MM.1S (cell line): Measurements from ENCODE around the gene CCDC195.

Experiments
- DNase-seq: peaks from one replicate; pipeline ENCODE4 v3.0.0-alpha.2; 2015
- H2AFZ ChIP-seq: fragments of 300-600 bp; sonication (generic); 2 replicates; pipeline ENCODE4 v1.6.0; 2016; ENCODE audit warnings: antibody characterized with exemption, low read length
- H3F3A ChIP-seq: fragments of 300-600 bp; sonication (generic); 2 replicates; pipeline ENCODE4 v1.6.1; 2016; ENCODE audit warnings: mild to moderate bottlenecking, antibody characterized with exemption, low read length, moderate library complexity, mixed read lengths; ENCODE audit not compliant: insufficient read depth
- H3K27ac ChIP-seq: fragments of 300-600 bp; sonication (generic); 2 replicates; pipeline ENCODE4 v1.5.1; 2016; ENCODE audit warnings: mild to moderate bottlenecking, low read length
- H3K27me3 ChIP-seq: fragments of 300-600 bp; sonication (generic); replicated peaks from 2 replicates; pipeline ENCODE4 v1.6.0; 2016; ENCODE audit warnings: low read length; ENCODE audit not compliant: insufficient read depth
- H3K36me3 ChIP-seq: fragments of 300-600 bp; sonication (generic); replicated peaks from 2 replicates; pipeline ENCODE4 v1.6.1; 2016; ENCODE audit warnings: mild to moderate bottlenecking, low read length, mixed read lengths; ENCODE audit not compliant: insufficient read depth
- H3K4me1 ChIP-seq: fragments of 300-600 bp; sonication (generic); 2 replicates; pipeline ENCODE4 v1.6.1; 2016; ENCODE audit warnings: low read length, mixed read lengths
- H3K4me2 ChIP-seq: fragments of 300-600 bp; sonication (generic); 2 replicates; pipeline ENCODE4 v1.6.0; 2016; ENCODE audit warnings: low read depth, low read length
- H3K4me3 ChIP-seq: fragments of 300-600 bp; sonication (generic); 2 replicates; pipeline ENCODE4 v1.5.1; 2016; ENCODE audit warnings: low read length, mixed read lengths
- H3K79me2 ChIP-seq: fragments of 300-600 bp; sonication (generic); 2 replicates; pipeline ENCODE4 v1.6.1; 2016; ENCODE audit warnings: mixed run types, low read length, mixed read lengths
- H3K9ac ChIP-seq: fragments of 300-600 bp; sonication (generic); 2 replicates; pipeline ENCODE4 v1.6.1; 2016; ENCODE audit warnings: low read length, mixed read lengths
- H3K9me2 ChIP-seq: fragments of 300-600 bp; sonication (generic); replicated peaks from 2 replicates; pipeline ENCODE4 v1.6.1; 2016; ENCODE audit warnings: mild to moderate bottlenecking, low read length, mixed read lengths; ENCODE audit not compliant: insufficient read depth
- H3K9me3 ChIP-seq: fragments of 300-600 bp; sonication (generic); replicated peaks from 2 replicates; pipeline ENCODE4 v1.6.1; 2016; ENCODE audit warnings: mild to moderate bottlenecking, low read length, mixed read lengths; ENCODE audit not compliant: insufficient read depth
- H4K20me1 ChIP-seq: fragments of 300-600 bp; sonication (generic); 2 replicates; pipeline ENCODE4 v1.6.1; 2016; ENCODE audit warnings: mild to moderate bottlenecking, low read length, moderate library complexity, mixed read lengths; ENCODE audit not compliant: insufficient read depth
- EZH2 ChIP-seq: fragments of 300-600 bp; sonication (generic); optimal IDR thresholded peaks from 2 replicates; pipeline ENCODE3; 2017; ENCODE audit warnings: low read depth, mild to moderate bottlenecking, antibody characterized with exemption, low read length, mixed read lengths
- EZH2phosphoT487 ChIP-seq: fragments of 300-600 bp; sonication (generic); IDR thresholded peaks from 2 replicates; pipeline ENCODE4 v1.6.1; 2018; ENCODE audit warnings: antibody characterized with exemption, low read length
- TF ChIP-seq, protein P1 (sequence below): fragments of 300-600 bp; sonication (generic); IDR thresholded peaks from 2 replicates; pipeline ENCODE4 v1.5.1; 2016; ENCODE audit warnings: antibody characterized with exemption, low read length, mixed read lengths

The CCDC195 gene

DNA sequence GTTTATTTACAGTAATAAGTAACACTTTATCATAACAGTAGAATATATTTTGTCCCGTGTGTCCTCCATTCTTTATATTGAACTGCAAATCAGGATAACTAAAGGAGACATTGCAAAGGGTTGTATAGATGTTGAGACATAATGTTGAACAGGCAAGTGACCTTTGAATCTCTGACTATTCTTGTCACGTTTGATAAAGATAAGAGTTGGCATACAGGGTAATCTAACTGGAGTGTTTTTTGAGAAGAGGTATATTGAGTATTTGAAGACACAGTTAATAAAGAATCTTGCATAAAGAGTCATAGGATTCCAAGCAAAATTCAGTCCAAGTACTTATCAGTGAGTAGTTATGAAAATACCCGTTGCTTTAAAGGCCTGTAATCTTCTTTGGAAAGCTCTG, 21.7 kb downstream of the CCDC195 start:
- no peaks in the 10 kb centered on the region for H3K9me2 ChIP-seq
- TF ChIP-seq EZH2phosphoT487 (no peak), EZH2 (no peak)
- TF ChIP-seq, protein P1, sequence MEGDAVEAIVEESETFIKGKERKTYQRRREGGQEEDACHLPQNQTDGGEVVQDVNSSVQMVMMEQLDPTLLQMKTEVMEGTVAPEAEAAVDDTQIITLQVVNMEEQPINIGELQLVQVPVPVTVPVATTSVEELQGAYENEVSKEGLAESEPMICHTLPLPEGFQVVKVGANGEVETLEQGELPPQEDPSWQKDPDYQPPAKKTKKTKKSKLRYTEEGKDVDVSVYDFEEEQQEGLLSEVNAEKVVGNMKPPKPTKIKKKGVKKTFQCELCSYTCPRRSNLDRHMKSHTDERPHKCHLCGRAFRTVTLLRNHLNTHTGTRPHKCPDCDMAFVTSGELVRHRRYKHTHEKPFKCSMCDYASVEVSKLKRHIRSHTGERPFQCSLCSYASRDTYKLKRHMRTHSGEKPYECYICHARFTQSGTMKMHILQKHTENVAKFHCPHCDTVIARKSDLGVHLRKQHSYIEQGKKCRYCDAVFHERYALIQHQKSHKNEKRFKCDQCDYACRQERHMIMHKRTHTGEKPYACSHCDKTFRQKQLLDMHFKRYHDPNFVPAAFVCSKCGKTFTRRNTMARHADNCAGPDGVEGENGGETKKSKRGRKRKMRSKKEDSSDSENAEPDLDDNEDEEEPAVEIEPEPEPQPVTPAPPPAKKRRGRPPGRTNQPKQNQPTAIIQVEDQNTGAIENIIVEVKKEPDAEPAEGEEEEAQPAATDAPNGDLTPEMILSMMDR = no peak
- H3K4me2 ChIP-seq = no peak overlapping the region
- no peaks in the 10 kb centered on the region for H3K36me3 ChIP-seq
- H3K79me2 ChIP-seq = no peaks in the 10 kb centered on the region
- H3K9me3 ChIP-seq = no peaks in the 10 kb centered on the region
- H3K9ac ChIP-seq = no peak overlapping the region
- no peak overlapping the region for H2AFZ ChIP-seq
- H3K27me3 ChIP-seq = no peaks in the 10 kb centered on the region
- no peak overlapping the region for H3K4me3 ChIP-seq
- no peaks in the 10 kb centered on the region for H3K4me1 ChIP-seq
- no peak overlapping the region for H3K27ac ChIP-seq
- no peaks in the 10 kb centered on the region for H4K20me1 ChIP-seq
- H3F3A ChIP-seq = no peaks in the 10 kb centered on the region
- no peak for DNase-seq

DNA sequence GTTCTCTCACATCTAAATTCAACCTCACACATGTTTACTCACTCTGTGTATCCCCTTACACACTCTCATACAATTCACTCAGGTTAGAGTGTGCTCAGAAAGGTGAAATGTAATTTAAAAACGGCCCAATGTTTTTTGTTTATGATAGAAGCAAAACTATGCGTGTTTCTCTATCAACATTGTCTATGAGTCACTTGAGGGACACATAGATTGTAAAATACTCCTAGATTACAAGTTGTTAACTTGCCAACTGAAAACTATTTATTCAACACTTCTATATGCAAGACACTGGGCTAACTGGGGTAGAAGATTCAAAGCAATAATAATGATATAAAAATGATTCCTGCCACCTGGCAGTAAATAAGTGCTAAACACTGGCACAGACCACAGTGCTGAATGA, 24.6 kb downstream of the CCDC195 start:
- Histone ChIP-seq H2AFZ (no peak overlapping the region), H3K4me2 (no peak overlapping the region), H3K79me2 (no peaks in the 10 kb centered on the region), H3K4me1 (no peaks in the 10 kb centered on the region), H3K9me3 (no peaks in the 10 kb centered on the region), H3K9ac (no peak overlapping the region), H3K9me2 (no peaks in the 10 kb centered on the region), H4K20me1 (no peaks in the 10 kb centered on the region), H3F3A (no peaks in the 10 kb centered on the region), H3K36me3 (no peaks in the 10 kb centered on the region), H3K27ac (no peak overlapping the region), H3K27me3 (no peaks in the 10 kb centered on the region), H3K4me3 (no peak overlapping the region)
- DNase-seq = no peak
- TF ChIP-seq EZH2phosphoT487 (no peak), EZH2 (no peak)
- TF ChIP-seq, protein P1 = no peak

DNA sequence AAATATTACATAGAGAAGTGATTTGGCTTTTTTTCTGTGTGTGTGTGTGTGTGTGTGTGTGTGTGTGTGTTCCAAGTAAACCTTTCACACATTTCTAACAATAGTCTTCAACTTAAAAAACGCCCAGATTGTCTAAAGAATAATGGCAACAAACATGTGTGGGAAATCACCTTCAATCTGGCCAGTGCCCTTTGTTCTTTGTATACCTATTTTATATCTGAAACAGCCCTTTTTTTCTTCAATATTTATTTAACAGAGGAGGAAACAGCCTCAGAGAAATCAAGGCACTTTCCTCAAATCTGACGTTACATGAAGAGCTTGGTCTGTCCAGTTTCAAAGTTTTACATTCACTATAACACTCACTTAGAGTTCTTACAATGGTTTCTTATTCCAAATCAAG, 25.3 kb downstream of the CCDC195 start:
- Histone ChIP-seq H3K27me3 (no peaks in the 10 kb centered on the region), H3K4me3 (no peak overlapping the region), H4K20me1 (no peaks in the 10 kb centered on the region), H3K9me3 (no peaks in the 10 kb centered on the region), H3K27ac (no peak overlapping the region), H3K36me3 (no peaks in the 10 kb centered on the region), H2AFZ (no peak overlapping the region), H3K9me2 (no peaks in the 10 kb centered on the region), H3K4me1 (no peaks in the 10 kb centered on the region), H3F3A (no peaks in the 10 kb centered on the region), H3K9ac (no peak overlapping the region), H3K79me2 (no peaks in the 10 kb centered on the region), H3K4me2 (no peak overlapping the region)
- TF ChIP-seq, protein P1 = no peak
- no peak for TF ChIP-seq EZH2phosphoT487
- TF ChIP-seq EZH2 = no peak
- no peak for DNase-seq

DNA sequence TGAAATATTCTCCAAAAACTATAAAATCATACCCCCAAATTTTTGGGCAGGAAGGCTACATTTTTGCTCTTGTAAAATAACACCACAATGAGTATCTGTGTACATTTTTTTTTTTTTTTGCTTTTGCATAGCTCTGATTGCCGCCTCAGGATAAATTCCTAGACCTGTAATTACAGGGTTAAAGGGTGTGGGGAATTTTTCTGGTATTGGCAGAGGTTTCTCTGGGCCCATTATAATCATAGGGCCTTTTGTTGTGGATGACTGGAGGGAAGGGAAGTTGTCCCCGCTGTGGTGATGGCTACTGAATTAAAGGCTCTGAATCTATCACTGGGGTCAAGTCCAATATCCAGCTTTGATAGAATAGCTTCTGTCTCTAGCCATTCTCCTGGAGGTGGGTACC, 26.6 kb downstream of the CCDC195 start:
- Histone ChIP-seq H3K27ac (no peak overlapping the region), H3F3A (no peaks in the 10 kb centered on the region)
- DNase-seq = no peak

More for the DNA sequence above, 26.6 kb downstream of the CCDC195 start:
- Histone ChIP-seq H3K27me3 (no peaks in the 10 kb centered on the region), H3K36me3 (no peaks in the 10 kb centered on the region), H3K9me2 (no peaks in the 10 kb centered on the region), H4K20me1 (no peaks in the 10 kb centered on the region), H3K4me1 (no peaks in the 10 kb centered on the region), H2AFZ (no peak overlapping the region), H3K4me2 (no peak overlapping the region), H3K79me2 (no peaks in the 10 kb centered on the region), H3K9me3 (no peaks in the 10 kb centered on the region), H3K4me3 (no peak overlapping the region), H3K9ac (no peak overlapping the region)
- TF ChIP-seq EZH2phosphoT487 (no peak), EZH2 (no peak)
- TF ChIP-seq, protein P1 = no peak
